ENCODE results near the gene ANO4. TPM values are rescaled to one million over a fixed set of nuclear protein-coding genes. Genes with fewer than 3 reads are reported as not detected.

Gene ANO4
- total RNA-seq, 3 donors from 2014 or later (not counting 1 experiment from before 2014, with no cell fraction given): not detected

DNA sequence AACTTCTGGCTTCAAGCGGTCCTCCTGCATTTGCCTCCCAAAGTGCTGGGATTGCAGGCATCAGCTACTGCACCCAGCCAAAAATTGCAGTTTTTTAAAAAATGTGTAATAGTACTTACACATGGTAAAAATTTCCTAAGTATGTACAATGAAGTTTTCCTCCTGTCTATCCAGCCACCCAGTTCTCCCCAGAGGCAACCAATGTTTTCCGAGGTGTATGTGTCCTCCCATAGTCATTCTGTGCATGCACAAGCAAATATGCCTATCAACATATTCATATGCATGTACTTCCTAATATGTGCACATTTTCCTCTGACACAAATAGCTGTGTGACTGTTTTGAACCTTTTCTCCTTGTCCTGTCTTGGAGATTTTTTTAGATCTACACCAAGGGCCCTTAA, 220.5 kb downstream of the ANO4 start:
- H3K9me3 Mint-ChIP-seq: peaks cover 13 to 18% of the 10 kb centered on the region in 2 donors
- Histone ChIP-seq H3K9me3 (ENCODE audit: control insufficient read depth, insufficient read depth, low read length) (no peaks in the 10 kb centered on the region), H3K4me3 (ENCODE audit: low read length) (no peak overlapping the region), H3K27me3 (ENCODE audit: control insufficient read depth, insufficient read depth, low read length) (no peaks in the 10 kb centered on the region), H3K36me3 (ENCODE audit: control insufficient read depth, insufficient read depth, low read length) (no peaks in the 10 kb centered on the region), H3K4me1 (ENCODE audit: control insufficient read depth, insufficient read depth, low read length) (no peaks in the 10 kb centered on the region), H3K27ac (ENCODE audit: low read length) (no peak overlapping the region)
- no peak for TF ChIP-seq CTCF (IDR thresholded peaks at IDR 0.05)
- ATAC-seq (no peak), DNase-seq (no peak)
- intact Hi-C loops (cut with micrococcal nuclease): no loop called here
- H3K4me1 Mint-ChIP-seq: no peaks in the 10 kb centered on the region
- no peak overlapping the region for H3K4me3 Mint-ChIP-seq
- peaks cover 3% of the 10 kb centered on the region for H3K36me3 Mint-ChIP-seq
- no peak overlapping the region for H3K27ac Mint-ChIP-seq
- WGBS (ENCODE audit: insufficient coverage): 92% methylated on average over 2 of the region's 2 CpGs
- no peaks in the 10 kb centered on the region for H3K27me3 Mint-ChIP-seq (ENCODE audit: low read depth in 2 of 2)

DNA sequence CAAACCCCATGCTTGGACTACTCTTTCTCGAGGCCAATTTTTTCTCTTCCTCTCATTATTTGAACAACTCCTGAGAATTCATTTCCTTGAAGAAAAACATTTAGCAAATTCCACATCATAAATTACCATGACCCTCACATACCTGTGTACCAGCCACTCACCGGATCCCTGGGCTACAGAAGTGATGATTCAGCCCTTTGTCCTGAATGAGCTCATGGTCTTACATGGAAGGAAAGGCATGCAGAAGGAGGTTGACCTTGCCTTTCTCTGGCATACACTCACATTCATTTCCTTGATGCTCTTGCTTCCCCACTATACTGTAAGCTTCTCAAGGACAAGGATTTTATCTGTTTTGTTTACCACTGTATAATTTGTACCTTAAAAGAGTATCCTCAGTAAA, 224.0 kb downstream of the ANO4 start:
- WGBS (ENCODE audit: insufficient coverage): 68% methylated on average over 2 of the region's 2 CpGs

DNA sequence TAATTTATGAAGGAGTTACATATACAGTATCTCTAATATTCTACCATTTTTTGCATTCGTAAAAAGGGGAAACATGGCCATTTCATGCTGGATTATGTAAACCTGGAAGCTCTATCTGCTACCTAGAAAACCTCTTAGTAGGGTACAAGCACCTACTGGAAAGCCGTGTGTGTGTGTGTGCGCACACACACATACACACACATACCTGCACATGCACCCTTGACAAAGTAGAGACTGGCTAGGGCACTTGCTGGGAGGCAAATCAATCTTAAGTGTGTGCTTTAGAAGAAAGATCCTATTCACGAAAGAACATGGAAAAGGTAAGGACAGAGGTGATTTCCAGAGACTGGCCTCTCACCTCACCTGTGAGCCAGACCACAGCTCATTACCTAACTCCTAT, 224.6 kb downstream of the ANO4 start:
- 77% methylated on average over 4 of the region's 4 CpGs for WGBS (ENCODE audit: insufficient coverage)
- no peak for TF ChIP-seq CTCF (IDR thresholded peaks at IDR 0.05)

More for the DNA sequence above, 224.0 kb downstream of the ANO4 start:
- H3K4me1 Mint-ChIP-seq: no peaks in the 10 kb centered on the region
- intact Hi-C loops (cut with micrococcal nuclease): no loop called here
- H3K9me3 ChIP-seq (ENCODE audit: control insufficient read depth, insufficient read depth, low read length): peaks cover 2% of the 10 kb centered on the region
- H3K36me3 Mint-ChIP-seq: no peaks in the 10 kb centered on the region
- ATAC-seq: no peak
- no peak overlapping the region for H3K4me3 Mint-ChIP-seq
- no peaks in the 10 kb centered on the region for H3K4me1 ChIP-seq (ENCODE audit: control insufficient read depth, insufficient read depth, low read length)
- no peak overlapping the region for H3K4me3 ChIP-seq (ENCODE audit: low read length)
- no peak for TF ChIP-seq CTCF (IDR thresholded peaks at IDR 0.05)
- H3K27me3 ChIP-seq (ENCODE audit: control insufficient read depth, insufficient read depth, low read length): no peaks in the 10 kb centered on the region
- no peaks in the 10 kb centered on the region for H3K27me3 Mint-ChIP-seq (ENCODE audit: low read depth in 2 of 2)
- no peak overlapping the region for H3K27ac ChIP-seq (ENCODE audit: low read length)
- no peaks in the 10 kb centered on the region for H3K36me3 ChIP-seq (ENCODE audit: control insufficient read depth, insufficient read depth, low read length)
- no peak overlapping the region for H3K27ac Mint-ChIP-seq
- no peak for DNase-seq
- H3K9me3 Mint-ChIP-seq: peaks cover 9 to 16% of the 10 kb centered on the region in 2 donors

DNA sequence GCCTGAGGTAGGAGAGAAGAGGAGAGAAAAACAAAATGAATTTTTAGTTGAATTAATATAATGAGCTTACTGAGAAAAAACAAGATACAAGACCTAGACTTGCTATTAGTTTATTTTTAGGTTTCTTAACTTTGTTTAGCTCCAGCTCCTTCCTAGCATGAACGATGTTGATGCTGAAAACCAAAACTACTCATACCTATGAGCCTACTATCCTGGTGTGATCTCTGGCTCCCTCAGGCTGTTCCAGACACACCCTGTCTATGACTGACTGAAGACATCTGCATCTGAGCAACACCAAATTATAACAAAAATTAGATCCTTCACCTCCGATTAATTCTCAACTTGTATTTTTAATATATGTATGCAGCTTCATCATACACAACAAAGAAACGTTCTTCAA, 225.1 kb downstream of the ANO4 start:
- 73% methylated on average over 2 of the region's 3 CpGs for WGBS (ENCODE audit: insufficient coverage)
- no peak overlapping the region for H3K27ac Mint-ChIP-seq

More for the DNA sequence above, 224.6 kb downstream of the ANO4 start:
- no peak overlapping the region for H3K4me3 Mint-ChIP-seq
- intact Hi-C loops (cut with micrococcal nuclease): no loop called here
- Histone ChIP-seq H3K9me3 (ENCODE audit: control insufficient read depth, insufficient read depth, low read length) (peaks cover 2% of the 10 kb centered on the region), H3K36me3 (ENCODE audit: control insufficient read depth, insufficient read depth, low read length) (no peaks in the 10 kb centered on the region), H3K27me3 (ENCODE audit: control insufficient read depth, insufficient read depth, low read length) (no peaks in the 10 kb centered on the region), H3K4me1 (ENCODE audit: control insufficient read depth, insufficient read depth, low read length) (no peaks in the 10 kb centered on the region), H3K27ac (ENCODE audit: low read length) (no peak overlapping the region), H3K4me3 (ENCODE audit: low read length) (no peak overlapping the region)
- H3K27ac Mint-ChIP-seq: no peak overlapping the region
- no peaks in the 10 kb centered on the region for H3K36me3 Mint-ChIP-seq
- no peaks in the 10 kb centered on the region for H3K4me1 Mint-ChIP-seq
- no peaks in the 10 kb centered on the region for H3K27me3 Mint-ChIP-seq (ENCODE audit: low read depth in 2 of 2)
- DNase-seq: no peak
- H3K9me3 Mint-ChIP-seq: peaks cover 9 to 16% of the 10 kb centered on the region in 2 donors
- ATAC-seq: no peak

More for the DNA sequence above, 225.1 kb downstream of the ANO4 start:
- no peaks in the 10 kb centered on the region for H3K27me3 ChIP-seq (ENCODE audit: control insufficient read depth, insufficient read depth, low read length)
- Mint-ChIP-seq H3K4me1 (no peaks in the 10 kb centered on the region), H3K4me3 (no peak overlapping the region), H3K9me3 (peaks cover 9 to 16% of the 10 kb centered on the region in 2 donors), H3K36me3 (no peaks in the 10 kb centered on the region), H3K27me3 (ENCODE audit: low read depth in 2 of 2) (no peaks in the 10 kb centered on the region)
- ATAC-seq: no peak
- H3K4me3 ChIP-seq (ENCODE audit: low read length): no peak overlapping the region
- DNase-seq: no peak
- no peak overlapping the region for H3K27ac ChIP-seq (ENCODE audit: low read length)
- no peaks in the 10 kb centered on the region for H3K36me3 ChIP-seq (ENCODE audit: control insufficient read depth, insufficient read depth, low read length)
- no peaks in the 10 kb centered on the region for H3K4me1 ChIP-seq (ENCODE audit: control insufficient read depth, insufficient read depth, low read length)
- intact Hi-C loops (cut with micrococcal nuclease): no loop called here
- peaks cover 2% of the 10 kb centered on the region for H3K9me3 ChIP-seq (ENCODE audit: control insufficient read depth, insufficient read depth, low read length)
- no peak for TF ChIP-seq CTCF (IDR thresholded peaks at IDR 0.05)

All from natural killer cell (primary cell).